GM18511 (cell line): Measurements from ENCODE around the gene SEMA6B.

ENCODE experiments used
- ATAC-seq: cut with Tn5 transposase; IDR thresholded peaks from one replicate; pipeline ENCODE4 v1.9.1; 2021; ENCODE audit warnings: mild to moderate bottlenecking, moderate library complexity; ENCODE audit not compliant: unreplicated experiment

The SEMA6B gene

GRCh38 chr19:4513248-4513647, 46.2 kb downstream of the SEMA6B start:
- ATAC-seq: no peak

- no peak for ATAC-seq
These were observed 47.4 kb downstream of the SEMA6B start for GRCh38 chr19:4512070-4512469.

DNA sequence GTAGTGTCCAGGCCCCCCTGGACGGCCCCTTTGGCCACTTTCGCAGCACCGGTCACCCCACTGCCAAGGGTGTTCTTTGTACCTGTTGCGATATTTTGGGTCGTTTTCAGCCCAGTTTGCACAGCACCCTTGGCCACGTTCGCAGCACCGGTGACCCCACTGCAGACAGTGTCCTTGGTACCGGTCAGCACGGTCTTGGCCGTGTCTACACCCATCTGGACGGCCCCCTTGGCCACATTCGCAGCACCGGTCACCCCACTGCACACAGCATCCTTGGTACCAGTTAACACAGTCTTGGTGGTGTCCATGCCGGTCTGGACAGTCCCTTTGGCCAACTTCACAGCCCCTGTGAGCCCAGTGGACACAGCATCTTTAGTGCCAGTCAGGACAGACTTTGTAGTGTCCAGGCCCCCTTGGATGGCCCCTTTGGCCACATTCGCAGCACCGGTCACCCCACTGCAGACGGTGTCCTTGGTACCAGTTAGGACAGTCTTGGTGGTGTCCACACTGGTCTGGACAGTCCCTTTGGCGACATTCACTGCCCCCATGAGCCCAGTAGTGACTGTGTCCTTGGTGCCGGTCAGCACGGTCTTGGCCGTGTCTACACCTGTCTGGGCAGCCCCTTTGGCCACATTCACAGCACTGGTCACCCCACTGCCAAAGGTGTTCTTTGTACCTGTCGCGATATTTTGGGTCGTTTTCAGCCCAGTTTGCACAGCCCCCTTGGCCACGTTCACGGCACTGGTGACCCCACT, 48.0 kb downstream of the SEMA6B start:
- no peak for ATAC-seq

GRCh38 chr19:4510435-4511255, 48.8 kb downstream of the SEMA6B start:
- ATAC-seq: no peak

DNA sequence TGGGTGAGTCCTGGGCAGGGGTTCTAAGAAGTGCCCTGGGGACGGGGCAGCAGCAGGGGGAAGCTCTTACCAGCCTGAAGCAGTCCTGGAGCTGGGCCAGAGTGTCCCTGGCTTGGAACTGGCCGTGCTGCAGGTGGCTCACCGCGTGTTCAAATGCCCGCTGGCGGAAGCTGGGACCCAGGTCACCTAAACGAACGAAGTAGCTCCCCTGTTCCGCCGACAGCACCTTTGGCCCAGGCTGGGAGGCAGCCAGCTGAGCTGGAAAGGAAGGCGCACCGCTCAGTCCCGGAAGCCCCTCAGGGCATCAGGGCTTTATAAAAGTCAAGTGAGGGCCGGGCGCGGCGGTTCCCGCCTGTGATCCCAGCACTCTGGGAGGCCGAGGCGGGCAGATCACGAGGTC, 50.8 kb downstream of the SEMA6B start:
- ATAC-seq: no peak

DNA sequence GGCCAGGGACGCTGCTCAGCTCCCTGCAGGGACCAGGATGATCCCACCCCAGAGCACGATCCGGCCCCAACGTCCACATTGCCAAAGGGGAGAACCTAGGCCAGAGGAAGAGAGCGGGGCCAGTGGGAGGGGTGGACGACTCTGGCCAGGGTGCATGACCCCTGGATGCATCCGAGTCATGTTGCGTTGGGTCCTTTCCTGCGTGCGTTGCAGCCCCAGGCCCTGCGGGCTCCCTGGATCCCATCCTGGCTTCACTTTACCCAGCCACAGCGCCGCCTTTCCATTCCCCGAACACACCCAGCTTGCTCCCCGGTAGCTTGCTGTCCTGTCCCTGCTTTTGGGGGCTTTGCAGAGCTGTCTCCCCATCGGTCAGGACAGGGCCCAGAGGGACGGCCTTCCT, 51.7 kb downstream of the SEMA6B start:
- no peak for ATAC-seq

GRCh38 chr19:4507150-4507452, 52.4 kb downstream of the SEMA6B start:
- ATAC-seq: no peak

- ATAC-seq: no peak
These were observed 52.9 kb downstream of the SEMA6B start for GRCh38 chr19:4506449-4507149.

GRCh38 chr19:4505570-4506448, 53.7 kb downstream of the SEMA6B start:
- ATAC-seq: no peak

DNA sequence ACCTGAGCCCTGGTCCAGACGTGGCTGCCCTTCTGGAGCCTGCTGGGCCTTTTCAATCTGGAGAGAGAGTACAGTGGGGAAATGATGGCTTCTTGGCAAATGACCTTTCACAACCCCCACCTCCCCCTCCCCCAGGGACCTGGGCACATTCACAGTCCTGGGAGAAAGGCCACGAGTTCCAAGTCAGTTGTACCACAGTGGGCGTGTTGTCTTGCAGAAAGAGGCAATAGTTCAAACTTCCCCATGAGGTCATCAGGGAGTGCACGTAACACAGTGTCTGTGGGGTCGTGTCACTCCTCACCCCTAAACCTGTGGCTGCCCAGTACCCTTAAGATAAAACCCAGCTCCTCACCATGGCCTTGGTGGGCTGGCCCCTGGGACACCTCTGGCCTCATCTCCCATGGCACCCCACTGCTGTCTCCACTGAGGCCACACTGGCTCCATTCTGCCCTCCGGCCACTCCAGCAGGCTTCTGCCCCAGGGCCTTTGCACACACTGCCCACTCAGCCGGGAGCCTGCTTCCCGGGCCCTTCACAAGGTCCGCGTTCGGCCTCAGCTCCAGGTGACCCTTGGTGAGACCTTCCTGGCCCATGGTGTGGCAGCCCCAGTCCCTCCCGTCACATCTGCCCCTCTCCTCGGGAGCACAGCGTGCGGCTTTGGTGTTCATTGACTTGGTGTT, 54.5 kb downstream of the SEMA6B start:
- no peak for ATAC-seq

- ATAC-seq: no peak
These were observed 55.2 kb downstream of the SEMA6B start for GRCh38 chr19:4504297-4504701.

- no peak for ATAC-seq
These were observed 55.7 kb downstream of the SEMA6B start for GRCh38 chr19:4503825-4504170.

GRCh38 chr19:4503132-4503824, 56.2 kb downstream of the SEMA6B start:
- no peak for ATAC-seq

DNA sequence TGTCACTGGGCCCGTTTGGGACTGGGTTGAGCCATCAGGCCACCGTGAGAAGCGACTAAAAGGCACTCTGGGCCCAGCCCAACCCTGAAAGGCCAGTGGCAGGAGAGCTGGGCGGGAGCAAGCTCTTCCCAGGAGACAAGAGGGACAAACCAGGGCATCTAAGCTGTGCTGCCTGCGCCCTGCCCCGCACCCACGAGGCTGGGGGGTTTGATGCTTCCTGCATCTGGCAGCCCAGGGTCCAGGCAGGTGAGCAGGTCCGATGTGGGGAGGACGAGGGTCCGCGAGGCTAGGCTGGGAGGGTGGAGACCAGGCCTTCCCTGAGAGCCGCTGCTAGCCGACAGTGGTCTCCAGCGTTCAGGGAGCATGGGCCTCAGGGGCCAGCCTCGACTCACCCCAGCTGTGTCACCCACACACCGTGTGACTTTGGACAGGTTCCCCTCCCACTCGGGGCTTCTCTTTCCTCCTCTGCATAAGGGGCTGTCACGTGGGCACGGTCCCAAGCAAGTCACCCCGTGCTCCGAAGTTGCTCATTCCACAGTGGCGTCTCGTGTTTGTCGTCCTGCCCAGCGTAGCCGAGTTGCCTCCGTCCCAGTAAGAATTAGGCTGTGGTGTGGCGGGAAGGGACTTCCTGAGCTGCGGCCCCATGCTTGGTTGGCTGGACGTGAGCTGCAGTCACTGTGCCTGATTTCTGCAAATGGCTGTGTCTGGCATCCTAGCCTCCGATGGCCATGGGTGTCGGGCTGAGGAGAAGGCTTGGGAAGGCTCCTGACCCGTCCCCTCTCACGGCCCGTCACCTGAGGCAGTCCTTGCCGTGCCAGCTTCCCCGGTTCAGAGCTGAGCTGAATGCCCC, 57.0 kb downstream of the SEMA6B start:
- no peak for ATAC-seq

- no peak for ATAC-seq
These were observed 57.8 kb downstream of the SEMA6B start for GRCh38 chr19:4501691-4502090.

DNA sequence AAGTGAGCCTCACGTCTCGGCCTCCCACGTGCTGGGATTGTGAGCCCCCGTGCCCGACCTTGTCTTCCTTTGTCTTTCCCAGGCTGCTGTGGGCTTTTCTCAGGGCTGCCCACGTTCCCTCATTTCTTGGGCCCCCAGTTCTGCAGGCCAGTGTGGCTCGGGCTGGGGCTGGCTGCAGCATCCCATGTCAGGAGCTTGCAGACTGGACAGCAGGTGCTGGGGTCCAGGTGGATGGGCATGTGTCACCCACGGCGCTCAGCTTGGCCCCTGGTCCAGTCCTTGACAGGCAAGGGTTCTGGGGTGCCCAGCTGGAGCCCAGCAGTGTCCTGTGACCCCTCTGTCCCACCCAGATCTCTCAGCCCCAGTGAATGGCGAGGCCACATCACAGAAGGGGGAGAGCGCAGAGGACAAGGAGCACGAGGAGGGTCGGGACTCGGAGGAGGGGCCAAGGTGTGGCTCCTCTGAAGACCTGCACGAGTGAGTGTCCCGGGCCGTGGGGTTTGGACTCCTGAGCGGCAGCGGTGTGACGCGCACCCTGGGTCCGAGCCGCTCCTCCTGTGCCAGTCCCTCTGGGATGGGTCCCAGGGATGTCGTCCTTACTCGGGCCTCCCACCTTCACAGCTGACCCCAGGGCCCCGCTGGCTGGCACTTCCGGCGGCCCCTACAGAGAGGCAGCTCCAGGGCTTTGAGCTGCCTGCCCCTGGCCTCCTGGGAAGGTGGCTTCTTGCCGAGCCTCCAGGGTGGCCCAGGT, 58.5 kb downstream of the SEMA6B start:
- ATAC-seq: no peak

DNA sequence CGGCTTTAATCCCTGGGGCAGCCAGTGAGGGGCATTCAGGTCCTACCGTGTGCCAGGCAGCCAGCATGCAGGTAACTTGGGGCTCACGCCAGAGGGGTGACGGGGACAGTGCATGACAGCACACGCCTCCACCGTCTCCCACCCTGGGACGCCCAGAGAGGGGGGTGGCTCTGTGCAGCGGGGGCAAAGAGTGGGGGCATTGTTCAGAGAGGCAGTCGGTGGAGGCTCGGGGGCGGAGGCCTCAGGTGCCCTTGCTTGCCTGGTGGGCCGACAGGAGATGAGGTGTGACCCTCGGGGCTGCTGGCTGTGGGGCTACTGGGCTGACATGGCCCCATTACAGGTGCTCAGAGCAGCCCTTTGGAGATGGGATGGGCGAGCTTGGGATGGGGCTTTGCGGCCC, 59.6 kb downstream of the SEMA6B start:
- ATAC-seq: no peak

GRCh38 chr19:4499318-4499717, 60.2 kb downstream of the SEMA6B start:
- no peak for ATAC-seq
